Trophoblast cell (in vitro differentiated cells and primary cell): Measurements from ENCODE around the gene LIPI.

ENCODE experiments used
- DNase-seq, 2 donors: peaks; one replicate each; pipeline ENCODE4 v3.0.0-alpha.2; 2016
- H2AFZ ChIP-seq: 2 replicates; pipeline ENCODE4 v1.6.1; 2013; ENCODE audit warnings: low read length, moderate library complexity, mild to moderate bottlenecking; ENCODE audit not compliant: insufficient read depth, poor library complexity
- H2AK5ac ChIP-seq: 2 replicates; pipeline ENCODE4 v1.6.1; 2013; ENCODE audit warnings: mild to moderate bottlenecking, low read length
- H2BK120ac ChIP-seq: 2 replicates; pipeline ENCODE4 v1.6.1; 2013; ENCODE audit warnings: low read length, mild to moderate bottlenecking, moderate library complexity; ENCODE audit not compliant: insufficient read depth, poor library complexity
- H2BK12ac ChIP-seq: 2 replicates; pipeline ENCODE4 v1.6.1; 2013; ENCODE audit warnings: mild to moderate bottlenecking, low read length, moderate library complexity
- H2BK5ac ChIP-seq: 2 replicates; pipeline ENCODE4 v1.6.1; 2013; ENCODE audit warnings: low read length, low read depth, moderate library complexity, mild to moderate bottlenecking; ENCODE audit not compliant: poor library complexity
- H3K14ac ChIP-seq: 2 replicates; pipeline ENCODE4 v1.6.1; 2013; ENCODE audit warnings: mild to moderate bottlenecking, low read length
- H3K18ac ChIP-seq: 2 replicates; pipeline ENCODE4 v1.6.1; 2013; ENCODE audit warnings: mild to moderate bottlenecking, low read length
- H3K23ac ChIP-seq: 2 replicates; pipeline ENCODE4 v1.6.1; 2013; ENCODE audit warnings: low read length
- H3K27ac ChIP-seq: 2 replicates; pipeline ENCODE4 v1.5.1; 2013; ENCODE audit warnings: low read depth, mild to moderate bottlenecking, inconsistent platforms, low read length, moderate library complexity
- H3K27me3 ChIP-seq: 2 replicates; pipeline ENCODE4 v1.6.1; 2013; ENCODE audit warnings: inconsistent platforms, mild to moderate bottlenecking, low read length, moderate library complexity; ENCODE audit not compliant: insufficient read depth
- H3K36me3 ChIP-seq, 2 experiments: 1 replicate in 1 of 2; 2 replicates in 1 of 2; pipeline ENCODE4 v1.6.1; 2013; ENCODE audit warnings: low read length in 2 of 2, mild to moderate bottlenecking in 2 of 2, moderate library complexity in 1 of 2; ENCODE audit not compliant: insufficient read depth in 2 of 2, control insufficient read depth in 1 of 2
- H3K4ac ChIP-seq: 2 replicates; pipeline ENCODE4 v1.6.1; 2013; ENCODE audit warnings: low read depth, mild to moderate bottlenecking, low read length, moderate library complexity
- H3K4me1 ChIP-seq, 2 experiments: 1 replicate in 1 of 2; 2 replicates in 1 of 2; pipeline ENCODE4 v1.6.1; 2013; ENCODE audit warnings: low read length in 2 of 2, mild to moderate bottlenecking in 2 of 2, moderate library complexity in 1 of 2; ENCODE audit not compliant: insufficient read depth in 2 of 2, control insufficient read depth in 1 of 2
- H3K4me2 ChIP-seq: 2 replicates; pipeline ENCODE4 v1.6.1; 2013; ENCODE audit warnings: inconsistent platforms, mild to moderate bottlenecking, low read length, moderate library complexity
- H3K4me3 ChIP-seq: 2 replicates; pipeline ENCODE4 v1.5.1; 2013; ENCODE audit warnings: mild to moderate bottlenecking, low read depth, low read length, inconsistent platforms
- H3K79me1 ChIP-seq: one replicate; pipeline ENCODE4 v1.6.1; 2013; ENCODE audit warnings: low read length
- H3K79me2 ChIP-seq: 2 replicates; pipeline ENCODE4 v1.6.1; 2013; ENCODE audit warnings: low read length, mild to moderate bottlenecking; ENCODE audit not compliant: control insufficient read depth, insufficient read depth, poor library complexity
- H3K9ac ChIP-seq: 2 replicates; pipeline ENCODE4 v1.6.1; 2013; ENCODE audit warnings: mild to moderate bottlenecking, low read length
- H3K9me3 ChIP-seq: 2 replicates; pipeline ENCODE4 v1.6.1; 2013; ENCODE audit warnings: low read depth, mild to moderate bottlenecking, control low read depth, inconsistent platforms, low read length; ENCODE audit not compliant: insufficient read depth
- H4K12ac ChIP-seq: 2 replicates; pipeline ENCODE4 v1.6.1; 2013; ENCODE audit warnings: low read depth, mild to moderate bottlenecking, low read length, moderate library complexity
- H4K8ac ChIP-seq: 2 replicates; pipeline ENCODE4 v1.6.1; 2013; ENCODE audit warnings: low read depth, mild to moderate bottlenecking, low read length, moderate library complexity
- H4K91ac ChIP-seq: one replicate; pipeline ENCODE4 v1.6.1; 2013; ENCODE audit warnings: low read depth, mild to moderate bottlenecking, low read length, moderate library complexity
- WGBS: extraction: QIAGEN DNeasy Blood & Tissue Kit; methylation state at CpG from one replicate; pipeline ENCODE4 v1.1.7; 2013; ENCODE audit warnings: missing lambda C conversion rate; ENCODE audit not compliant: insufficient read length, insufficient coverage; ENCODE audit errors: extremely low coverage; 5-methylcytosine and 5-hydroxymethylcytosine counted together

The LIPI gene

DNA sequence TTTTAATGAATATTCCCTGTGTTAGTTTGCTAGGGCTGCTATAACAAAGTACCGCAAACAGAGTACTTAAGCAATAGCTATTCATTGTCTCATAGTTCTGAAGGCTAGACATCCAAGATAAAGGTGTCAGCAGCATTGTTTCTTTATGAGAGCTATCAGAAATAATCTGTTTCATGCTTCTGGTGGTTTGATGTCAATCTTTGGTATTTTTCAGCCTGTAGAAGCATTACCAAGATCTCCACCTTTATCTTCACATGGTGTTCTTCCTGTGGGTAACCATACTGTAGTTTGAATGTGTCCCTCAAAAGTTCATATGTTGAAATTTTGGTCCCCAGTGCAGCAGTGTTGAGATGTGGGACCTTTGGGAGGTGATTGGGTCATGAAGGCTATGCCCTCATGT is 12.6 kb upstream of the LIPI start:
- WGBS: no CpG with 5 or more reads among the region's 1 CpG
- Histone ChIP-seq H3K9me3 (no peaks in the 10 kb centered on the region), H3K4me2 (no peak overlapping the region), H2BK12ac (no peak overlapping the region), H3K4me1 (no peaks in the 10 kb centered on the region), H3K79me2 (no peaks in the 10 kb centered on the region), H2BK120ac (no peak overlapping the region), H3K4me3 (no peak overlapping the region), H3K9ac (no peak overlapping the region), H3K79me1 (no peaks in the 10 kb centered on the region), H3K23ac (no peak overlapping the region), H4K12ac (no peak overlapping the region), H3K18ac (no peak overlapping the region), H3K14ac (no peak overlapping the region), H3K4ac (no peak overlapping the region), H2BK5ac (no peak overlapping the region), H3K27ac (no peak overlapping the region), H4K8ac (no peak overlapping the region), H3K36me3 (no peaks in the 10 kb centered on the region), H3K27me3 (no peaks in the 10 kb centered on the region), H4K91ac (no peak overlapping the region), H2AK5ac (no peak overlapping the region), H2AFZ (no peak overlapping the region)
- peak in 1 of 2 donors; percentile 50 for DNase-seq

DNA sequence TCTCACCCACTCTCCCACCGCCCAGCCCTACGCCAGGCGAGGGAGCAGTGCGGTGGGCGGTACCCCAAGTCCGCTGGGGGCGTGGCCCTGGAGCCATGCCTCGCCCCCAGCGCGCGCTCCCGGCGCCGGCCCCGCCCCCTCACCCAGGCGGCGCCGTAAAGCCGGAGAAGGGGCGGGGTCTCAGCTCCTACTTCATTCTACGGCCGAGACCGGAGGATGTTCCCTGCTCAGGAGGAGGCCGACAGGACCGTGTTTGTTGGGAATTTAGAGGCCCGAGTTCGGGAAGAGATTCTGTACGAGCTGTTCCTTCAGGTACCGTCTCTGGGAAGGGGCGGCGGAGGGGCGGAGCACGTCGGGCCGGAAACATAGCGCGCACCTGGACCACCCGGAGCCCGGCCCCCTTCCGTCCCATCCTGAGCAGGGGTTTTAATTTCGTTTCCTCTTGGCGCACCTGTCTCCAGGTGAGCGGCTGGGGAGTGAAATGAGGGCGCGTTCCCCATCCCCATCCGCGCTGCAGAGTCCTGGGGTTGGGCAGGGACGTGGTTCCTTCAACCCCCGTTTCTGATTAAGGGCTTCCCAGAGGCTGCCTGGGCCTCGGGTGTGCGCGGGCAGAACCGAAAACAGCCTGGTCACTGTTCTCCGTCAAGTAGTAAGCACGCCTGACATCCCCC is 5.4 kb upstream of the LIPI start, which contains the start of gene RBM11:
Gene RBM11, plus strand, starts transcription at position 187 of the 671 bp plus-strand sequence. Its CDS starts 30 bp downstream, at position 217.
- Histone ChIP-seq H2AFZ (peak within 1 kb of the TSS; percentile 61), H3K18ac (no peak within 1 kb of the TSS), H2BK120ac (no peak within 1 kb of the TSS), H4K12ac (no peak within 1 kb of the TSS), H3K4me2 (peak within 1 kb of the TSS; percentile 93), H3K27me3 (no peaks in the 10 kb centered on the region), H4K91ac (no peak within 1 kb of the TSS), H3K79me1 (no peaks in the 10 kb centered on the region), H3K9me3 (no peaks in the 10 kb centered on the region), H3K9ac (no peak within 1 kb of the TSS), H3K4ac (no peak within 1 kb of the TSS), H3K4me1 (peaks cover 0 to 5% of the 10 kb centered on the region in 2 experiments), H3K4me3 (peak within 1 kb of the TSS; percentile 70), H3K36me3 (no peaks in the 10 kb centered on the region), H3K27ac (no peak within 1 kb of the TSS), H2AK5ac (no peak within 1 kb of the TSS), H2BK12ac (no peak within 1 kb of the TSS), H4K8ac (peak within 1 kb of the TSS; percentile 66), H3K79me2 (no peaks in the 10 kb centered on the region), H3K23ac (no peak within 1 kb of the TSS), H3K14ac (no peak within 1 kb of the TSS), H2BK5ac (no peak within 1 kb of the TSS)
- no CpG with 5 or more reads among the region's 55 CpGs for WGBS
- peak; percentile 54 to 57 for DNase-seq

DNA sequence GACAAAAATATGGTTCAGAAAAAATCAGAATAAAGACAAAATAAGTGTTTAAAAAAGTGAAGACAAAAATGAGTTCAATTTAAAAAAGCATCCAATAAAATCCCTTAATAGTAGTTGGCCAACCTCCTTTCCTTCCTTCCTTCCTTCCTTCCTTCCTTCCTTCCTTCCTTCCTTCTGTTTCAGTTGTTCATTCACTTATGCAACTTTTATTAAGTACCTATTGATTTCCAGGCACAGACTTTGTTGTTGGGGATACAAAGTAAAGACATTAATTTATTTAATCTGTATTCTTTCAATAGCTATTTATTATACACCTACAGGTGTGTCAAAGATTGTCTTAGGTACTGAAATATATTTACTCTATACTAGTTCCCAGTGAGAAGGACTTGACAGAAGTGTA is 2.4 kb upstream of the LIPI start:
- Histone ChIP-seq H4K8ac (no peak overlapping the region), H2BK5ac (no peak overlapping the region), H3K23ac (no peak overlapping the region), H3K18ac (no peak overlapping the region), H2AK5ac (no peak overlapping the region), H3K36me3 (no peaks in the 10 kb centered on the region), H3K4me1 (peaks cover 0 to 5% of the 10 kb centered on the region in 2 experiments), H3K27me3 (no peaks in the 10 kb centered on the region), H2AFZ (no peak overlapping the region), H3K14ac (no peak overlapping the region), H3K79me2 (no peaks in the 10 kb centered on the region), H3K27ac (no peak overlapping the region), H3K9ac (no peak overlapping the region), H3K9me3 (no peaks in the 10 kb centered on the region), H3K4me2 (no peak overlapping the region), H3K79me1 (no peaks in the 10 kb centered on the region), H4K91ac (no peak overlapping the region), H3K4ac (no peak overlapping the region), H2BK120ac (no peak overlapping the region), H2BK12ac (no peak overlapping the region), H4K12ac (no peak overlapping the region), H3K4me3 (no peak overlapping the region)
- no peak for DNase-seq

DNA sequence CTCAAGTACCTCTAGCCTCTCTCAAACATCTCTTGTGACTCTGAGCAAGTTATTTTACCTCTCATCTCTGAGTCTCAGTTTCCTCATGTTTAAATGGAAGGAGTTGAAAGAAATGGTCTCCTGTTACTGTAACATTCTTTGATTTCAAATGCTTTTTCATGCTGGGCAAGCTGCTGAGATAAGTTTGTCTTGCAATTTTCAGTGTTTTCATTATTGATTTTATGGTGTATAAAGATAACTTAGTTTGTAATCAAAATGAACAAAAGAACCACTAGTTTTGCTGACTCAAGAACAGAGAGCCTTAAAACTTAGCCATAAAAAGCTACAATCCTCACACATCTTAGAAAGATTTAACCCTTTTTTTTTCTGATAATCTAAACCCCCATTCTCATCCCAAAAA is 4.5 kb downstream of the LIPI start:
- H3K4me2 ChIP-seq: no peak overlapping the region
- H4K91ac ChIP-seq: no peak overlapping the region
- no peaks in the 10 kb centered on the region for H3K36me3 ChIP-seq
- no peak overlapping the region for H2BK120ac ChIP-seq
- no peaks in the 10 kb centered on the region for H3K79me2 ChIP-seq
- no peak overlapping the region for H3K18ac ChIP-seq
- no peak for DNase-seq
- H3K14ac ChIP-seq: no peak overlapping the region
- H3K27me3 ChIP-seq: no peaks in the 10 kb centered on the region
- H3K9me3 ChIP-seq: no peaks in the 10 kb centered on the region
- no peak overlapping the region for H2BK5ac ChIP-seq
- no peak overlapping the region for H3K27ac ChIP-seq
- H4K12ac ChIP-seq: no peak overlapping the region
- H2BK12ac ChIP-seq: no peak overlapping the region
- no peak overlapping the region for H2AK5ac ChIP-seq
- H2AFZ ChIP-seq: no peak overlapping the region
- no peak overlapping the region for H3K4ac ChIP-seq
- H3K23ac ChIP-seq: no peak overlapping the region
- no peak overlapping the region for H3K9ac ChIP-seq
- no peaks in the 10 kb centered on the region for H3K4me1 ChIP-seq
- no peak overlapping the region for H4K8ac ChIP-seq
- H3K4me3 ChIP-seq: no peak overlapping the region
- no peaks in the 10 kb centered on the region for H3K79me1 ChIP-seq
